Fibroblast of skin of back (primary cell): Measurements from ENCODE around the gene AATK.

Experiments used
- DNase-seq: peaks from one replicate; pipeline ENCODE4 v3.0.0-alpha.2; 2013

Gene AATK

DNA sequence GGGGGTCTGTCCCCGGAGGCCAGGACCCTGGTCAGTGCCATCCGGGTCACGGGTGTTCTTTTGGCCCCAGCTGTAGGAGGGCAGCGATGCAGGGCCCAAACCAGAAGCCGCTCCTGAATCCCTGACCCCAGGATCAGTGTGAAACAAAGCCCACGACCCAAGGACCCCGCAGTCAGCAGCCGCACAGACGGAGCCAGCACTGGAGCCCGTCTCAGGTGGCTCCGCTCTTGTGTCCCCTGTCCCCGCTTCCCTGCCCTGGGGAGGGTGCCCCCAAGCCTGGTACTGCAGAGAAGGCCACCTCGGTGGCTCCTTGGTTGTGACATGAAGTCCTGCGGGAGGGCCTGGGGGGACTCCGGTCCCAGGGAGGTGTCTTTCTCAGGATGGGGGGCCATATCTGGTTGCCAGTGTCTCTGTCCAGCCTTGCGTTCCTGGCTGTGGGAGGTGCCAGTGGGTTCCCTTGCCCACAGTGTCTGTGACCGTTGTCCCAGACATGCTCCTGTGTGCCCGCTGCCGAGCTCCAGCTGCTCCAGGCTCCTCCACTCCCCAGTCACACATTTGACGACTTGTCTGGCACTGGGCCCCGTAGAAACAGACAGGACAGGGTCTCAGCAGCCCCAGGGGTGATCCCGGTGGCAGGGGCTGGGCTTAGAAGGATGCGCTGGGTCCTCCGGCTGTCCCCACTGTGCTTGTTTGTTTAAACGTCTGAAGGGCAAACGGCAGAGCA is 97.4 kb downstream of the AATK start:
- no peak for DNase-seq

DNA sequence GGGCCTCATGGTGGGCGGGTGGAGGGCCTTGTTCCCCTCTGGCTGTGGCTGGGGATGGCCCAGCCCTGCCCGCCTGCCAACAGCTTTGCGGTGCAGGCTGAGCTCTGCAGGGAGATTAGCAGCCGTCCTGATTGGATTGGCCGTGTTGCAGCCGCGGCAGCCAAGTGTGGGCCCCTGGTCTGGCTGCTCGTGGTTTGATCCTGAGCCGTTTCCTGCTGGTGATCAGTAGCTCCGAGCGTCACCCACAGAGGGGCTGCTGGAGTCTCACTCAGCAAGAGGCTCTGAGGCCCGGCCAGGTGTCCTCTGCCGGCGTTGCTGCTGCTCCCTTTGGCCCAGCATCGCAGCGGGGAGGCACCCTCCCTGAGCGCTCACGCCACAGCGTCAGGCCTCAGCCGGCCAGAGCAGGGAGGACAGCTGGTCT is 98.6 kb downstream of the AATK start:
- DNase-seq = no peak
